A549 (cell line): Measurements from ENCODE around the gene PLEKHG4B. TPM values are rescaled to one million over a fixed set of nuclear protein-coding genes. Genes with fewer than 3 reads are reported as not detected.
"Not testable (repeated sequence)": the region's sequence is repeated elsewhere in the genome, so short reads cannot be mapped to it uniquely, and the experiment has no call there.

ENCODE experiments used
- ATAC-seq, 2 experiments: fragments of 200-7000 bp in 1 of 2; fragments of >200 bp in 1 of 2; cut with Nextera tagmentation in 1 of 2; cut with Tn5 transposase in 1 of 2; 3 replicates each; pipeline versions ENCODE4 v1.8.0 to v1.9.1; 2018 to 2020; ENCODE audit warnings: mild to moderate bottlenecking in 1 of 2, moderate library complexity in 1 of 2
- CTCF ChIA-PET: fragments of 300-600 bp; sonication (Branson Sonifier 250); formaldehyde crosslinking; extraction: SDS; loops from one replicate; lab custom pipeline; 2021; ENCODE audit warnings: antibody characterized with exemption, inconsistent platforms; lab: Yijun Ruan, JAX
- POLR2A ChIA-PET: fragments of 350-600 bp; formaldehyde crosslinking; extraction: SDS; loops from one replicate; lab custom pipeline; 2021; ENCODE audit warnings: antibody characterized with exemption, inconsistent platforms; lab: Yijun Ruan, JAX
- DNase-seq, 2 experiments: peaks; one replicate each; pipeline versions ENCODE4 v3.0.0 to v3.0.0-alpha.2; 2011 to 2016; ENCODE audit warnings: low read depth in 1 of 2, low spot score in 1 of 2
- FAIRE-seq: peaks from 2 replicates; lab custom pipeline; 2011; peaks lifted over from hg19 to GRCh38; lab: Jason Lieb, UNC
- H3K27ac ChIP-seq, 2 experiments: fragments of >200 bp; sonication (Bioruptor Twin); formaldehyde crosslinking; 3 replicates each; pipeline ENCODE4 v1.5.1; 2016 to 2017
- H3K4me1 ChIP-seq: fragments of >200 bp; sonication (Bioruptor Twin); formaldehyde crosslinking; 3 replicates; pipeline ENCODE4 v1.6.1; 2016
- H3K4me2 ChIP-seq: fragments of >200 bp; sonication (Bioruptor Twin); formaldehyde crosslinking; 3 replicates; pipeline ENCODE4 v1.6.1; 2016
- H3K4me3 ChIP-seq: fragments of >200 bp; sonication (Bioruptor Twin); formaldehyde crosslinking; 3 replicates; pipeline ENCODE4 v1.5.1; 2016
- H3K9me3 ChIP-seq: fragments of >200 bp; sonication (Bioruptor Twin); formaldehyde crosslinking; 3 replicates; pipeline ENCODE4 v1.6.1; 2016
- BHLHE40 ChIP-seq: IDR thresholded peaks from 2 replicates; pipeline ENCODE4 v1.6.1; 2012; ENCODE audit warnings: low read depth, low read length, inconsistent platforms
- CBX2 ChIP-seq: fragments of 200-600 bp; sonication (generic); IDR thresholded peaks from 2 replicates; pipeline ENCODE4 v1.6.1; 2016; ENCODE audit warnings: low read depth, mild to moderate bottlenecking, borderline replicate concordance
- CBX8 ChIP-seq: fragments of 200-600 bp; sonication (generic); IDR thresholded peaks from 2 replicates; pipeline ENCODE4 v1.6.1; 2016
- CEBPB ChIP-seq, 2 experiments: fragments of >200 bp in 1 of 2; sonication (Bioruptor Twin) in 1 of 2; formaldehyde crosslinking in 1 of 2; IDR thresholded peaks; 2 replicates each; pipeline ENCODE4 v1.6.1; 2012 to 2016
- CTCF ChIP-seq: fragments of >200 bp; sonication (Bioruptor Twin); formaldehyde crosslinking; IDR thresholded peaks from 3 replicates; pipeline ENCODE4 v1.5.1; 2016
- FOSB ChIP-seq: fragments of 250-450 bp; sonication (Bioruptor Pico); IDR thresholded peaks from 2 replicates; pipeline ENCODE4 v1.5.0; 2020; ENCODE audit warnings: mild to moderate bottlenecking, moderate library complexity
- FOSL2 ChIP-seq, 2 experiments: fragments of 450-650 bp in 1 of 2; fragments of >200 bp in 1 of 2; sonication (Bioruptor Twin) in 1 of 2; formaldehyde crosslinking; IDR thresholded peaks; 2 replicates each; pipeline versions ENCODE4 v1.5.0 to v1.6.1; 2016 to 2020; ENCODE audit warnings: mild to moderate bottlenecking in 1 of 2, moderate library complexity in 1 of 2
- GATA3 ChIP-seq: IDR thresholded peaks from 2 replicates; pipeline ENCODE4 v1.6.1; 2012; ENCODE audit warnings: borderline replicate concordance
- HMGXB4 ChIP-seq: fragments of 250-450 bp; sonication (Bioruptor Pico); IDR thresholded peaks from 2 replicates; pipeline ENCODE4 v1.5.0; 2021; ENCODE audit warnings: mild to moderate bottlenecking, moderate library complexity, borderline replicate concordance
- HOXA7 ChIP-seq: fragments of 250-450 bp; sonication (Bioruptor Pico); IDR thresholded peaks from 2 replicates; pipeline ENCODE4 v1.5.0; 2020; ENCODE audit warnings: mild to moderate bottlenecking, moderate library complexity
- NPAS2 ChIP-seq: fragments of 250-450 bp; sonication (Bioruptor Pico); IDR thresholded peaks from 2 replicates; pipeline ENCODE4 v1.8.0; 2022; ENCODE audit warnings: mild to moderate bottlenecking, moderate library complexity, borderline replicate concordance
- PHF8 ChIP-seq: fragments of 200-600 bp; sonication (generic); IDR thresholded peaks from 2 replicates; pipeline ENCODE4 v1.6.1; 2016; ENCODE audit warnings: low read depth, mild to moderate bottlenecking, antibody characterized with exemption, moderate library complexity, borderline replicate concordance
- POLR2AphosphoS2 ChIP-seq: conservative IDR thresholded peaks from 2 replicates; pipeline ENCODE4 v1.6.1; 2012; ENCODE audit warnings: low read length, improper control_type of control experiment, inconsistent platforms
- RCOR1 ChIP-seq: fragments of 150-350 bp; IDR thresholded peaks from 2 replicates; pipeline ENCODE4 v1.6.1; 2014; ENCODE audit warnings: antibody characterized with exemption, low read length, low read depth
- RFX5 ChIP-seq: fragments of 450-650 bp; IDR thresholded peaks from 2 replicates; pipeline ENCODE4 v1.7.1; 2014; ENCODE audit warnings: antibody characterized with exemption, mild to moderate bottlenecking, moderate library complexity
- RNF2 ChIP-seq: fragments of 200-600 bp; sonication (generic); IDR thresholded peaks from 2 replicates; pipeline ENCODE4 v1.6.1; 2016; ENCODE audit warnings: low read depth, mild to moderate bottlenecking, antibody characterized with exemption, moderate library complexity, borderline replicate concordance
- TFCP2L1 ChIP-seq: fragments of 250-450 bp; sonication (Bioruptor Pico); IDR thresholded peaks from 2 replicates; pipeline ENCODE4 v1.5.0; 2021; ENCODE audit warnings: mild to moderate bottlenecking
- TP53 ChIP-seq: fragments of 250-450 bp; sonication (Bioruptor Pico); IDR thresholded peaks from 2 replicates; pipeline ENCODE4 v1.5.0; 2021; ENCODE audit warnings: mild to moderate bottlenecking, moderate library complexity
- ZFP36 ChIP-seq: fragments of 450-650 bp; IDR thresholded peaks from 2 replicates; pipeline ENCODE4 v1.6.1; 2014; ENCODE audit warnings: borderline replicate concordance; ENCODE audit not compliant: partially characterized antibody
- WGBS: methylation state at CpG from one replicate; pipeline ENCODE4 v1.1.6; 2017; ENCODE audit errors: missing lambda C conversion rate; 5-methylcytosine and 5-hydroxymethylcytosine counted together
- polyA plus RNA-seq, 4 experiments: library from polyadenylated mRNA; depleted of rRNA in 3 of 4; stranded (reverse); fragments of >200 nt; fragmentation: RNase III in 1 of 4; extraction: RNeasy Plus Mini Kit Qiagen cat#74134 plus additional on column Dnase treatment in 1 of 4; gene quantifications; 2 replicates in 3 of 4; 3 replicates in 1 of 4; pipeline ENCODE4 v1.2.3, GENCODE V29; 2011 to 2017

Gene PLEKHG4B
- polyA plus RNA-seq, 2 of the 4 experiments (the other 2 are of a cell fraction) = 0.57 to 0.59 TPM

- CTCF ChIA-PET = no interaction called here
- WGBS = 65% methylated on average over 3 of the region's 3 CpGs
- no peak for ATAC-seq
- no peaks in the 10 kb centered on the region for H3K9me3 ChIP-seq
- no peak overlapping the region for H3K4me2 ChIP-seq
- no peak overlapping the region for H3K4me3 ChIP-seq
- FAIRE-seq = no peak
- DNase-seq = no peak
- H3K4me1 ChIP-seq = no peaks in the 10 kb centered on the region
- TF ChIP-seq TP53 (CRISPR knock-in tag) (no peak), CBX8 (0 out of 2 replicates have a peak, but pooled peaks have one; percentile 13)
- TF ChIP-seq, all 56 proteins: peak for 1
- POLR2A ChIA-PET = no interaction called here
- no peak overlapping the region for H3K27ac ChIP-seq
Measured at GRCh38 chr5:99815-100214, 7.8 kb downstream of the PLEKHG4B start.

- DNase-seq (no peak), FAIRE-seq (no peak), ATAC-seq (no peak)
- 56% methylated on average over 14 of the region's 15 CpGs for WGBS
- Histone ChIP-seq H3K9me3 (no peaks in the 10 kb centered on the region), H3K4me2 (no peak overlapping the region), H3K4me1 (no peaks in the 10 kb centered on the region)
- CTCF ChIA-PET = no interaction called here
- TF ChIP-seq CEBPB (IDR thresholded peaks at IDR 0.05) (no peak), FOSL2 (IDR thresholded peaks at IDR 0.05) (no peak), FOSL2 (CRISPR knock-in tag; IDR thresholded peaks at IDR 0.05) (no peak), PHF8 (no peak), HMGXB4 (no peak), NPAS2 (CRISPR knock-in tag) (no peak), HOXA7 (CRISPR knock-in tag) (no peak), FOSB (CRISPR knock-in tag) (no peak), POLR2AphosphoS2 (no peak), TFCP2L1 (no peak), RFX5 (no peak), CBX2 (no peak), CTCF (no peak), BHLHE40 (no peak), GATA3 (no peak), RCOR1 (no peak), ZFP36 (no peak), RNF2 (no peak)
- TF ChIP-seq, all 56 proteins: peak for 0
- Histone ChIP-seq H3K27ac (no peak overlapping the region), H3K4me3 (no peak overlapping the region)
- POLR2A ChIA-PET = no interaction called here
Measured at GRCh38 chr5:102411-103043, 10.6 kb downstream of the PLEKHG4B start.

- ChIA-PET CTCF (interaction anchor here (1.2 to 1.4 kb wide), 2 partner anchors 11 to 15 kb away, joined by 3 read pairs; no protein-coding TSS in a partner anchor), POLR2A (interaction anchor here (0.5 kb wide), 1 partner anchor 96 kb away, joined by 3 read pairs; no protein-coding TSS in a partner anchor)
- H3K4me3 ChIP-seq, DNase-seq, H3K4me2 ChIP-seq, H3K4me1 ChIP-seq, H3K27ac ChIP-seq, ATAC-seq, FAIRE-seq, H3K9me3 ChIP-seq: not testable (repeated sequence)
- WGBS = 69% methylated on average over 9 of the region's 9 CpGs
Measured at GRCh38 chr5:104106-104505, 12.1 kb downstream of the PLEKHG4B start.
